Endothelial cell of umbilical vein (primary cell): ENCODE data around the gene INKA1. TPM values are rescaled to one million over a fixed set of nuclear protein-coding genes. Genes with fewer than 3 reads are reported as not detected.
"Not testable (repeated sequence)": the region's sequence is repeated elsewhere in the genome, so short reads cannot be mapped to it uniquely, and the experiment has no call there.

Source experiments
- BruUV-seq: library from RNA; stranded (reverse); fragments of 400-500 nt; replicated peaks from 2 replicates; lab custom pipeline; 2021; lab: Mats Ljungman, UMichigan
- CTCF ChIA-PET: fragments of 300-600, 350-600 bp; sonication (Branson Sonifier 250); formaldehyde crosslinking; loops from one replicate; lab custom pipeline; 2021; ENCODE audit warnings: antibody characterized with exemption, inconsistent platforms; lab: Charles Lee
- POLR2A ChIA-PET: fragments of 300-600, 350-600 bp; sonication (Branson Sonifier 250); formaldehyde crosslinking; loops from one replicate; lab custom pipeline; 2021; ENCODE audit warnings: antibody characterized with exemption, inconsistent platforms; lab: Charles Lee
- DNase-seq: peaks from one replicate; pipeline ENCODE4 v3.0.0-alpha.2; 2011; ENCODE audit warnings: low read depth, low spot score
- FAIRE-seq: peaks from 2 replicates; lab custom pipeline; 2011; peaks lifted over from hg19 to GRCh38; lab: Jason Lieb, UNC
- H2AFZ ChIP-seq: 2 replicates; pipeline ENCODE4 v1.6.0; 2012; ENCODE audit warnings: low read depth, low read length, control low read depth, inconsistent platforms
- H3K27ac ChIP-seq: 2 replicates; pipeline ENCODE4 v1.5.1; 2011; ENCODE audit warnings: low read depth, mild to moderate bottlenecking, control low read depth, low read length, moderate library complexity; ENCODE audit not compliant: insufficient read depth
- H3K27me3 ChIP-seq, 2 experiments: 2 replicates each; pipeline versions ENCODE4 v1.6.0 to v1.6.1; 2011; ENCODE audit warnings: low read length in 2 of 2, mixed read lengths in 1 of 2; ENCODE audit not compliant: control insufficient read depth in 2 of 2, insufficient read depth in 2 of 2
- H3K36me3 ChIP-seq, 2 experiments: 2 replicates in 1 of 2; 3 replicates in 1 of 2; pipeline ENCODE4 v1.5.1; 2011; ENCODE audit warnings: low read length in 2 of 2, mild to moderate bottlenecking in 1 of 2, moderate library complexity in 1 of 2; ENCODE audit not compliant: control insufficient read depth in 2 of 2, insufficient read depth in 2 of 2; ENCODE audit errors: extremely low read depth in 1 of 2
- H3K4me1 ChIP-seq: 3 replicates; pipeline ENCODE4 v1.5.1; 2011; ENCODE audit warnings: mild to moderate bottlenecking, low read length; ENCODE audit not compliant: control insufficient read depth, insufficient read depth; ENCODE audit errors: extremely low read depth
- H3K4me2 ChIP-seq: 2 replicates; pipeline ENCODE4 v1.6.1; 2011; ENCODE audit warnings: low read length, control low read depth, mixed read lengths; ENCODE audit not compliant: insufficient read depth
- H3K4me3 ChIP-seq, 3 experiments: fragments of 200-600 bp in 1 of 3; sonication (generic), shearing (Covaris generic) in 1 of 3; replicated peaks in 1 of 3; 2 replicates each; pipeline ENCODE4 v1.5.1; 2011 to 2016; ENCODE audit warnings: control low read depth in 3 of 3, low read length in 3 of 3, mild to moderate bottlenecking in 2 of 3, inconsistent platforms in 1 of 3, low read depth in 1 of 3, moderate library complexity in 1 of 3; ENCODE audit not compliant: insufficient read depth in 1 of 3
- H3K79me2 ChIP-seq: 2 replicates; pipeline ENCODE4 v1.6.0; 2012; ENCODE audit warnings: low read length, inconsistent platforms; ENCODE audit not compliant: control insufficient read depth, insufficient read depth
- H3K9ac ChIP-seq: replicated peaks from 2 replicates; pipeline ENCODE3; 2011; ENCODE audit warnings: low read length, control low read depth; ENCODE audit not compliant: insufficient read depth; ENCODE audit errors: extremely low read depth
- H3K9me1 ChIP-seq: replicated peaks from 3 replicates; pipeline ENCODE4 v1.6.0; 2011; ENCODE audit warnings: mild to moderate bottlenecking, low read length; ENCODE audit not compliant: control insufficient read depth, insufficient read depth; ENCODE audit errors: extremely low read depth
- H3K9me3 ChIP-seq: replicated peaks from 2 replicates; pipeline ENCODE4 v1.5.1; 2012; ENCODE audit warnings: low read length, inconsistent platforms; ENCODE audit not compliant: control insufficient read depth, insufficient read depth
- H4K20me1 ChIP-seq: replicated peaks from 2 replicates; pipeline ENCODE3; 2011; ENCODE audit warnings: mild to moderate bottlenecking, low read length; ENCODE audit not compliant: control insufficient read depth, insufficient read depth; ENCODE audit errors: extremely low read depth
- EZH2 ChIP-seq: IDR thresholded peaks from 2 replicates; pipeline ENCODE4 v1.6.1; 2012; ENCODE audit warnings: borderline replicate concordance, low read depth, mild to moderate bottlenecking, moderate library complexity, low read length, inconsistent platforms; ENCODE audit not compliant: severe bottlenecking
- JUN ChIP-seq: IDR thresholded peaks from 2 replicates; pipeline ENCODE4 v1.6.1; 2011; ENCODE audit warnings: borderline replicate concordance, low read depth; ENCODE audit not compliant: insufficient read length, insufficient read depth
- MYC ChIP-seq: IDR thresholded peaks from one replicate; pipeline ENCODE4 v1.6.1; 2011; ENCODE audit warnings: mild to moderate bottlenecking, low read depth, low read length
- POLR2A ChIP-seq: IDR thresholded peaks from 2 replicates; pipeline ENCODE4 v1.6.1; 2012; ENCODE audit warnings: low read depth, mild to moderate bottlenecking, control low read depth, low read length
- POLR2AphosphoS5 ChIP-seq: IDR thresholded peaks from 2 replicates; pipeline ENCODE4 v1.6.1; 2012; ENCODE audit warnings: low read depth, mild to moderate bottlenecking, control low read depth, low read length, moderate library complexity; ENCODE audit not compliant: insufficient read depth
- dilution Hi-C: fragments of 300-500 bp; cut with MboI; formaldehyde crosslinking; loops from one replicate; pipeline ENCODE4 v1.15.0; 2019; ENCODE audit warnings: low sequenced_read_pairs; ENCODE audit not compliant: extremely low pct_ligation_motif_present
- intact Hi-C: fragments of 100-400 bp; cut with micrococcal nuclease; formaldehyde crosslinking; loops from one replicate; pipeline ENCODE4 v1.10.0; 2022
- polyA plus RNA-seq, 4 experiments: library from polyadenylated mRNA; depleted of rRNA in 3 of 4; stranded (reverse) in 3 of 4; unstranded in 1 of 4; fragments of >200 nt; gene quantifications; 2 replicates each; pipeline versions ENCODE4 v1.2.1 to v1.2.3, GENCODE V29; 2011 to 2012; ENCODE audit warnings: missing spikeins in 1 of 4
- total RNA-seq: library from RNA; stranded (reverse); gene quantifications from 2 replicates; pipeline ENCODE4 v1.2.3, GENCODE V29; 2021
- TF ChIP-seq, protein P1 (sequence below): IDR thresholded peaks from 2 replicates; pipeline ENCODE4 v1.6.1; 2011; ENCODE audit not compliant: insufficient read depth, insufficient read length
- TF ChIP-seq, protein P2 (sequence below), 2 donors: IDR thresholded peaks; 1 replicate in 1 of 2; 2 replicates in 1 of 2; pipeline ENCODE4 v1.5.1; 2011; ENCODE audit warnings: low read length in 2 of 2, mild to moderate bottlenecking in 2 of 2, moderate library complexity in 2 of 2, control low read depth in 1 of 2, inconsistent platforms in 1 of 2, low read depth in 1 of 2; ENCODE audit not compliant: insufficient read depth in 1 of 2; ENCODE audit errors: extremely low read depth in 1 of 2

The INKA1 gene
- total and polyA plus RNA-seq, 2 donors (not counting 3 experiments of a cell fraction or from before 2014, with no cell fraction given) = 24.0 to 37.8 TPM

DNA sequence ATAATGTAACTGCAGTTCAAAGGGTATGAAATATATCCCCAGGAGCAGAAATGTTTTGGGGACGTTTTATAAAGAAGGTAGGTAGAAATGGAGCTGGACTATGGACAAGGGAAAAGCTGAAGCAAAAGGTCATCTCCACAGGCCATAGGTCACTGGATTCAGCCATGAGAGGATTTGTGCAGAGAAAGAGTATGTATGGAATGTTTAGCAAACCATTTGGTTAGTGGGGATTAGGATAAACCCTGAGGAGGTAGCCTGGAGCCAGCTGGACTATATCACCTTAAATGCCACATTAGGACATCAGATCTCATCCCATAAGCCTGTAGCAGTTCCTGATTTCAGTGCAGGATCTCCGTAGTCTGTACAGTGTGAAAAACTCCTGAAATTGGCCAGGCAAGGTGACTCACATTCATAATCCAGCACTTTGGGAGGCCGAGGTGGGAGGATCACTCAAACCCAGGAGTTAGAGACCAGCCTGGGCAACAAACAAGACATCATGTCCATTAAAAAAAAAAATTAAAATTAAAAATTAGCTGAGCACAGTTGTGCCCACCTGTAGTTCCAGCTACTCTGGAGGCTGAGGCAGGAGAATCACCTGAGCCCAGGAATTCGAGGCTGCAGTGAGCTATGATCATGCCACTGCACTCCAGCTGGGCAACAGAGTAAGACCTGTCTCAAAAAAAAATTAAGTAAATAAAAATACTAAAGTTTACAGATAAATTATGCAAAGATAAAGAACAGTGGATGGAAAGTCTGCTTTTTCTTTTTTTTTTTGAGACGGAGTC, 21.5 kb upstream of the INKA1 start:
- POLR2A ChIA-PET = no interaction called here
- no peaks in the 10 kb centered on the region for H3K9me3 ChIP-seq
- H3K79me2 ChIP-seq = peaks cover 78% of the 10 kb centered on the region
- BruUV-seq = no TSS peak
- intact Hi-C loops = no loop called here
- no peak overlapping the region for H3K9ac ChIP-seq
- DNase-seq (no peak), FAIRE-seq (no peak)
- dilution Hi-C loops = no loop called here
- H3K9me1 ChIP-seq = no peaks in the 10 kb centered on the region
- peaks cover 2% of the 10 kb centered on the region for H3K4me1 ChIP-seq
- CTCF ChIA-PET = interaction anchor here (1.4 kb wide), 1 partner anchor 15 kb away, joined by 4 read pairs; no protein-coding TSS in a partner anchor
- H3K4me3 ChIP-seq = no peak overlapping the region
- H3K27me3 ChIP-seq = no peaks in the 10 kb centered on the region
- TF ChIP-seq, protein P1, sequence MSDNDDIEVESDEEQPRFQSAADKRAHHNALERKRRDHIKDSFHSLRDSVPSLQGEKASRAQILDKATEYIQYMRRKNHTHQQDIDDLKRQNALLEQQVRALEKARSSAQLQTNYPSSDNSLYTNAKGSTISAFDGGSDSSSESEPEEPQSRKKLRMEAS = no peak
- TF ChIP-seq EZH2 (no peak), POLR2A (no peak), JUN (no peak), POLR2AphosphoS5 (no peak), MYC (no peak)
- TF ChIP-seq, protein P2, sequence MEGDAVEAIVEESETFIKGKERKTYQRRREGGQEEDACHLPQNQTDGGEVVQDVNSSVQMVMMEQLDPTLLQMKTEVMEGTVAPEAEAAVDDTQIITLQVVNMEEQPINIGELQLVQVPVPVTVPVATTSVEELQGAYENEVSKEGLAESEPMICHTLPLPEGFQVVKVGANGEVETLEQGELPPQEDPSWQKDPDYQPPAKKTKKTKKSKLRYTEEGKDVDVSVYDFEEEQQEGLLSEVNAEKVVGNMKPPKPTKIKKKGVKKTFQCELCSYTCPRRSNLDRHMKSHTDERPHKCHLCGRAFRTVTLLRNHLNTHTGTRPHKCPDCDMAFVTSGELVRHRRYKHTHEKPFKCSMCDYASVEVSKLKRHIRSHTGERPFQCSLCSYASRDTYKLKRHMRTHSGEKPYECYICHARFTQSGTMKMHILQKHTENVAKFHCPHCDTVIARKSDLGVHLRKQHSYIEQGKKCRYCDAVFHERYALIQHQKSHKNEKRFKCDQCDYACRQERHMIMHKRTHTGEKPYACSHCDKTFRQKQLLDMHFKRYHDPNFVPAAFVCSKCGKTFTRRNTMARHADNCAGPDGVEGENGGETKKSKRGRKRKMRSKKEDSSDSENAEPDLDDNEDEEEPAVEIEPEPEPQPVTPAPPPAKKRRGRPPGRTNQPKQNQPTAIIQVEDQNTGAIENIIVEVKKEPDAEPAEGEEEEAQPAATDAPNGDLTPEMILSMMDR (IDR thresholded peaks at IDR 0.05; ENCODE audit: extremely low read depth in 1 of 2, insufficient read depth in 1 of 2, low read depth in 1 of 2, low read length in 2 of 2) = no peak
- no peak overlapping the region for H3K27ac ChIP-seq
- H3K36me3 ChIP-seq = peaks cover 2 to 14% of the 10 kb centered on the region in 2 experiments
- no peak overlapping the region for H3K4me2 ChIP-seq
- H2AFZ ChIP-seq = no peak overlapping the region
- no peaks in the 10 kb centered on the region for H4K20me1 ChIP-seq

DNA sequence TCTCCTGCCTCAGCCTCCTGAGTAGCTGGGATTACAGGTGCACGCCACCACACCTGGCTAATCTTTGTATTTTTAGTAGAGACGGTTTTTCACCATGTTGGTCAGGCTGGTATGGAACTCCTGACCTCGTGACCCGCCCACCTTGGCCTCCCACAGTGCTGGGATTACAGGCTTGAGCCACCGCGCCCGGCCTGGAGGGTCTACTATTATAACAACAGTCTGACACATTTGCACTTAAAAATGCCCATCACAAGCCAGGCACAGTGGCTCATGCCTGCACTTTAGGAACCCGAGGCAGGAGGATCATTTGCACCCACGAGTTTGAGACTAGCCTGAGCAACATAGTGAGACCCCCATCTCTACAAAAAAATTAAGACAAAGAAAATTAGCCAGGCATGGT, 20.8 kb upstream of the INKA1 start:
- H4K20me1 ChIP-seq, dilution Hi-C loops, H3K9ac ChIP-seq, DNase-seq, POLR2A ChIA-PET, H3K4me3 ChIP-seq, H3K4me2 ChIP-seq, intact Hi-C loops, H3K9me3 ChIP-seq, H3K4me1 ChIP-seq, H3K9me1 ChIP-seq, H2AFZ ChIP-seq, H3K27me3 ChIP-seq, BruUV-seq, FAIRE-seq, H3K27ac ChIP-seq: not testable (repeated sequence)
- CTCF ChIA-PET = interaction anchor here (0.6 to 1.4 kb wide), 2 partner anchors 15 to 36 kb away, joined by 3 to 4 read pairs; no protein-coding TSS in a partner anchor
- peaks cover 73% of the 10 kb centered on the region for H3K79me2 ChIP-seq
- H3K36me3 ChIP-seq = peaks cover 2 to 14% of the 10 kb centered on the region in 2 experiments
